Measurements from ENCODE around the gene CD69.

DNA sequence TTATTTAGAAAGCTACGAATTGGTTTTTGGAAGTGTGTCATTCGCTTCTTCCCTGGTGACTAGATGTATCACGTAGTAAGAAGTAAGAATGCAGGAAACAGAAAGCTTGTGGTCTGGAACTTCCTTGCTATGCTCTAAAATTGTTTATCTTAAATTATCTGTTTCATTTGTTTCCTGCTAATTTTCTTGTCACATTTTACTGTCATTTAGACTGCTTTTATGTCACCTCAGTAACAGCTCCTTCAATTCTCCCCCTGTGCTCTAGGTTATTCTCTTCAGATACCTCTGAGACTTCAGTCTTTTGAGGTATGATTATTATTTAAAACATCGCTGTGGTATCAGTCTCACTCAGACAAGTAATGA lies 699 bp upstream of the CD69 start:
- TF ChIP-seq EP300 (IDR thresholded peaks at IDR 0.05), result no peak
- TF ChIP-seq, protein P1, sequence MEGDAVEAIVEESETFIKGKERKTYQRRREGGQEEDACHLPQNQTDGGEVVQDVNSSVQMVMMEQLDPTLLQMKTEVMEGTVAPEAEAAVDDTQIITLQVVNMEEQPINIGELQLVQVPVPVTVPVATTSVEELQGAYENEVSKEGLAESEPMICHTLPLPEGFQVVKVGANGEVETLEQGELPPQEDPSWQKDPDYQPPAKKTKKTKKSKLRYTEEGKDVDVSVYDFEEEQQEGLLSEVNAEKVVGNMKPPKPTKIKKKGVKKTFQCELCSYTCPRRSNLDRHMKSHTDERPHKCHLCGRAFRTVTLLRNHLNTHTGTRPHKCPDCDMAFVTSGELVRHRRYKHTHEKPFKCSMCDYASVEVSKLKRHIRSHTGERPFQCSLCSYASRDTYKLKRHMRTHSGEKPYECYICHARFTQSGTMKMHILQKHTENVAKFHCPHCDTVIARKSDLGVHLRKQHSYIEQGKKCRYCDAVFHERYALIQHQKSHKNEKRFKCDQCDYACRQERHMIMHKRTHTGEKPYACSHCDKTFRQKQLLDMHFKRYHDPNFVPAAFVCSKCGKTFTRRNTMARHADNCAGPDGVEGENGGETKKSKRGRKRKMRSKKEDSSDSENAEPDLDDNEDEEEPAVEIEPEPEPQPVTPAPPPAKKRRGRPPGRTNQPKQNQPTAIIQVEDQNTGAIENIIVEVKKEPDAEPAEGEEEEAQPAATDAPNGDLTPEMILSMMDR (IDR thresholded peaks at IDR 0.05), result no peak
